Measurements from ENCODE around the gene CAGE1.

The CAGE1 gene

GRCh38 chr6:7424967-7425807 lies 35.6 kb upstream of the CAGE1 start:
- DNase-seq (ENCODE audit: low read depth, low spot score) = no peak
- TF ChIP-seq, protein P1, sequence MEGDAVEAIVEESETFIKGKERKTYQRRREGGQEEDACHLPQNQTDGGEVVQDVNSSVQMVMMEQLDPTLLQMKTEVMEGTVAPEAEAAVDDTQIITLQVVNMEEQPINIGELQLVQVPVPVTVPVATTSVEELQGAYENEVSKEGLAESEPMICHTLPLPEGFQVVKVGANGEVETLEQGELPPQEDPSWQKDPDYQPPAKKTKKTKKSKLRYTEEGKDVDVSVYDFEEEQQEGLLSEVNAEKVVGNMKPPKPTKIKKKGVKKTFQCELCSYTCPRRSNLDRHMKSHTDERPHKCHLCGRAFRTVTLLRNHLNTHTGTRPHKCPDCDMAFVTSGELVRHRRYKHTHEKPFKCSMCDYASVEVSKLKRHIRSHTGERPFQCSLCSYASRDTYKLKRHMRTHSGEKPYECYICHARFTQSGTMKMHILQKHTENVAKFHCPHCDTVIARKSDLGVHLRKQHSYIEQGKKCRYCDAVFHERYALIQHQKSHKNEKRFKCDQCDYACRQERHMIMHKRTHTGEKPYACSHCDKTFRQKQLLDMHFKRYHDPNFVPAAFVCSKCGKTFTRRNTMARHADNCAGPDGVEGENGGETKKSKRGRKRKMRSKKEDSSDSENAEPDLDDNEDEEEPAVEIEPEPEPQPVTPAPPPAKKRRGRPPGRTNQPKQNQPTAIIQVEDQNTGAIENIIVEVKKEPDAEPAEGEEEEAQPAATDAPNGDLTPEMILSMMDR (IDR thresholded peaks at IDR 0.05; ENCODE audit: insufficient read depth, low read length, missing control alignments) = peak; percentile 43
- ChIA-PET POLR2A (interaction anchor here (0.6 to 1.3 kb wide), 2 partner anchors 116 to 163 kb away, joined by 3 to 7 read pairs; partner anchors contain the start of gene DSP), CTCF (interaction anchor here (0.6 to 3.4 kb wide), 24 partner anchors 8 to 204 kb away, joined by 3 to 26 read pairs (median 4); partner anchors contain the start of gene SNRNP48)
- H3K4me3 ChIP-seq (ENCODE audit: low read depth, low read length) = no peak overlapping the region

DNA sequence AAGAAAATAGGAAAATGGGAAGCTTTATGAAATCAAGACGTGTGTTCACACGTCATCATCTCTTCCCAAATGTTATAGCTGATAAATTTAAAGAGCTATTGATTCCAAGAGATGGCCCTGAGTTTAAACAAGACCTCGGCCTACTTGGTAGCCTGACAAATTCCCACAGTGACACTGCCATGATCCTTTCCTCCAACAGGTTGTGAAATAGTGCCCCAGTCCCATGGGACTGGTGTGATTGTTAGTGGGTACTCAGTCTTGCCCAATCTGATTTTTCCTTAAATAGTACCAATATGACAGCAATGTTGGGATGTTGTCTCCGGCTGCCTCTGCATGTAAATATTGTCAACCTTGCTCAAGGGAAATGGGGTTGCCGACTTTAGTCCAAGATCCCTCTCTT lies 34.5 kb upstream of the CAGE1 start:
- ChIA-PET POLR2A (no interaction called here), CTCF (interaction anchor here (0.5 to 3.4 kb wide), 11 partner anchors 11 to 205 kb away, joined by 3 to 20 read pairs (median 4); no protein-coding TSS in a partner anchor)
- H3K4me3 ChIP-seq (ENCODE audit: low read depth, low read length) = no peak overlapping the region
- DNase-seq (ENCODE audit: low read depth, low spot score) = no peak
- TF ChIP-seq, protein P1 (IDR thresholded peaks at IDR 0.05; ENCODE audit: insufficient read depth, low read length, missing control alignments) = no peak

GRCh38 chr6:7421066-7421465 lies 31.5 kb upstream of the CAGE1 start:
- POLR2A ChIA-PET = no interaction called here
- CTCF ChIA-PET = no interaction called here
- no peak for DNase-seq (ENCODE audit: low read depth, low spot score)
- TF ChIP-seq, protein P1 (IDR thresholded peaks at IDR 0.05; ENCODE audit: insufficient read depth, low read length, missing control alignments) = no peak
- no peak overlapping the region for H3K4me3 ChIP-seq (ENCODE audit: low read depth, low read length)

DNA sequence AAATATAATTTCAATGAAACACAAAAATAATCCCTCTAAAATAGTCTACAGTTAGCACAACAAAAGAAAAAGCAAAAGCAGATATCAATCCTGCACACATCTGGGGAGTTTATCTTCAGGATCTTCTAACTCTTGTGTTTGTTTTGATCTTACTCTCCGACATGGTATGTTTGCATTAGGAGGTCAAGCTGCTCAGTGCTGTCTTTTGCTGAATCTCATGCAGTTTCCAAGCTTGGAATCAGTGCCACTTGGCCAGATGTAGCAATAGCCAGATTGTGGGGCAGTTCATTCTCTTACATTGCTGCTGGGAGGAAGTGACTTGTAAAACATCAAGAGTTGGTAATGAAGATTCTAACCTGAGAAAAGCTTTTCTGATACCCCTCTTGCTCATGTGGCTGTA lies 29.5 kb upstream of the CAGE1 start:
- POLR2A ChIA-PET = no interaction called here
- CTCF ChIA-PET = interaction anchor here (0.6 to 1.7 kb wide), 4 partner anchors 9 to 29 kb away, joined by 3 to 6 read pairs (median 4); no protein-coding TSS in a partner anchor
- H3K4me3 ChIP-seq (ENCODE audit: low read depth, low read length) = no peak overlapping the region
- TF ChIP-seq, protein P1 (IDR thresholded peaks at IDR 0.05; ENCODE audit: insufficient read depth, low read length, missing control alignments) = no peak
- DNase-seq (ENCODE audit: low read depth, low spot score) = no peak

DNA sequence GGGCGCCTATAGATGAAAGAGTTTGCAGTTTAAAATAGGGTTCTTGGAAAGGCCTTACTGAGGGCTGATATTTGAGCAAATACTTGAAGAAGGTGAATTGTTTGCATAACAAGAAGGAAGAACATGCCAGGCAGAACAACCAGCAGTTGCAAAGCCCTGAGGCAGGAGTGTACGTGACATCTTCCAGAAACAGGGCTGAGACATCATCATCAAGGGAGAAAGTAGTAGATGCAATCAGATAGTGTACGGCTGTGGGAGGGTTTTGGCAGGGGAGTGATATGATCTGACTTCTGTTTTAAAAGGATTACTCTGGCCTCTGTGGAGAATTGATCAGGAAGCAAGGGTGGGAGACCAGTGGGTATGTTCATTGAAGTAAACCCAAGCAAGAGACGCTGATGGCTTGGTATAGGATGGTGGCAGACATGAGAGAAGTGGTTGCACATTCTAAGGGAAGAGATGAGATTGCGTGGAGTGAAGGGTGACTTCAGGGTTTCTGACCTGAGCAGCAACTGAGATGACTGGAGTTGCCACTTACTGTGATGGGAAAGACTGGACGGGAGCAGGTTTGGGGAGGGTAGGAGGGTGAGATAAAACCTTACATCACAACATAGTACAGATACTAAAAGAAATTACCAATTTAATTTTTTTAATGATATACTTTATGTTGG lies 28.8 kb upstream of the CAGE1 start:
- CTCF ChIA-PET = interaction anchor here (0.6 to 1.7 kb wide), 3 partner anchors 10 to 23 kb away, joined by 3 to 6 read pairs (median 4); no protein-coding TSS in a partner anchor
- TF ChIP-seq, protein P1 (IDR thresholded peaks at IDR 0.05; ENCODE audit: insufficient read depth, low read length, missing control alignments) = no peak
- no peak overlapping the region for H3K4me3 ChIP-seq (ENCODE audit: low read depth, low read length)
- POLR2A ChIA-PET = no interaction called here
- no peak for DNase-seq (ENCODE audit: low read depth, low spot score)

GRCh38 chr6:7417684-7418083 lies 28.1 kb upstream of the CAGE1 start:
- CTCF ChIA-PET = interaction anchor here (0.9 kb wide), 1 partner anchor 8 kb away, joined by 3 read pairs; no protein-coding TSS in a partner anchor

More at GRCh38 chr6:7417684-7418083, 28.1 kb upstream of the CAGE1 start:
- TF ChIP-seq, protein P1 (IDR thresholded peaks at IDR 0.05; ENCODE audit: insufficient read depth, low read length, missing control alignments) = no peak
- POLR2A ChIA-PET = no interaction called here
- no peak overlapping the region for H3K4me3 ChIP-seq (ENCODE audit: low read depth, low read length)
- DNase-seq (ENCODE audit: low read depth, low spot score) = no peak

Measured in AG04449 (cell line).